Measurements from ENCODE around the gene MKKS.

- TF ChIP-seq MYC (IDR thresholded peaks at IDR 0.05; ENCODE audit: low read depth, low read length) (no peak), CTCF (IDR thresholded peaks at IDR 0.05; ENCODE audit: low read depth, low read length) (no peak)
These were observed 76.0 kb downstream of the MKKS start for GRCh38 chr20:10357974-10358373.

Measured in NB4 (cell line).